HCT116 (cell line): ENCODE data around the gene TIMM9. TPM values are rescaled to one million over a fixed set of nuclear protein-coding genes. Genes with fewer than 3 reads are reported as not detected.
"Not testable (repeated sequence)": the region's sequence is repeated elsewhere in the genome, so short reads cannot be mapped to it uniquely, and the experiment has no call there.

ENCODE experiments used
- ATAC-seq: fragments of 200-7000 bp; cut with Tn5 transposase; 2 replicates; pipeline ENCODE4 v1.9.1; 2020; ENCODE audit warnings: mild to moderate bottlenecking, moderate library complexity
- BruUV-seq: library from RNA; stranded (reverse); fragments of 400-500 nt; replicated peaks from 2 replicates; lab custom pipeline; 2021; lab: Mats Ljungman, UMichigan
- CTCF ChIA-PET: fragments of 300-600 bp; sonication (Branson Sonifier 250); formaldehyde crosslinking; loops from one replicate; lab custom pipeline; 2021; ENCODE audit warnings: antibody characterized with exemption; lab: Charles Lee
- POLR2A ChIA-PET: fragments of 300-600, 350-600 bp; sonication (Branson Sonifier 250); formaldehyde crosslinking; loops from one replicate; lab custom pipeline; 2021; ENCODE audit warnings: antibody characterized with exemption; lab: Charles Lee
- RAD21 ChIA-PET, 2 experiments: fragments of 300-600 bp; sonication (Branson Sonifier 250); formaldehyde crosslinking; loops; one replicate each; lab custom pipeline; 2023; ENCODE audit warnings: low total read pairs in 2 of 2; ENCODE audit not compliant: uncharacterized antibody in 2 of 2, unreplicated experiment in 2 of 2, low non-redundant PET in 1 of 2; lab: Charles Lee
- DNase-seq: peaks from one replicate; pipeline ENCODE4 v3.0.0-alpha.2; 2010; ENCODE audit warnings: low read depth, low spot score
- H2AFZ ChIP-seq: fragments of 200-600 bp; shearing (Covaris generic), sonication (generic); 2 replicates; pipeline ENCODE4 v1.6.1; 2017; ENCODE audit warnings: low read depth, mixed run types, mixed read lengths, antibody characterized with exemption, low read length; ENCODE audit not compliant: poor library complexity, severe bottlenecking
- H3K27ac ChIP-seq: 2 replicates; pipeline ENCODE4 v1.5.1; 2012; ENCODE audit warnings: low read depth, low read length
- H3K27me3 ChIP-seq: fragments of 200-600 bp; sonication (generic); 2 replicates; pipeline ENCODE4 v1.6.1; 2016; ENCODE audit warnings: mixed run types, low read length, mixed read lengths; ENCODE audit not compliant: insufficient read depth
- H3K36me3 ChIP-seq, 2 experiments: fragments of 200-500 bp in 1 of 2; fragments of 200-600 bp in 1 of 2; sonication (Bioruptor generic) in 1 of 2; sonication (generic) in 1 of 2; 2 replicates each; pipeline versions ENCODE4 v1.5.1 to v1.6.1; 2014 to 2016; ENCODE audit warnings: low read length in 2 of 2, inconsistent platforms in 1 of 2, mixed read lengths in 1 of 2, mixed run types in 1 of 2; ENCODE audit not compliant: insufficient read depth in 2 of 2, control insufficient read depth in 1 of 2
- H3K4me1 ChIP-seq, 2 experiments: fragments of 200-600 bp in 1 of 2; sonication (generic) in 1 of 2; 2 replicates each; pipeline versions ENCODE4 v1.5.1 to v1.6.1; 2012 to 2017; ENCODE audit warnings: low read length in 2 of 2, inconsistent platforms in 1 of 2, mild to moderate bottlenecking in 1 of 2, mixed read lengths in 1 of 2, mixed run types in 1 of 2, moderate library complexity in 1 of 2; ENCODE audit not compliant: insufficient read depth in 2 of 2, control insufficient read depth in 1 of 2
- H3K4me2 ChIP-seq: fragments of 200-600 bp; sonication (generic); 2 replicates; pipeline ENCODE4 v1.6.1; 2017; ENCODE audit warnings: mixed run types, low read length, mixed read lengths
- H3K4me3 ChIP-seq, 2 experiments: fragments of 200-600 bp in 1 of 2; sonication (generic) in 1 of 2; replicated peaks in 1 of 2; 2 replicates each; pipeline ENCODE4 v1.5.1; 2011 to 2016; ENCODE audit warnings: low read length in 2 of 2, control low read depth in 1 of 2, low read depth in 1 of 2, mild to moderate bottlenecking in 1 of 2, mixed read lengths in 1 of 2, mixed run types in 1 of 2
- H3K79me2 ChIP-seq: fragments of 200-600 bp; sonication (generic); 2 replicates; pipeline ENCODE4 v1.6.1; 2017; ENCODE audit warnings: mild to moderate bottlenecking, mixed run types, low read length, moderate library complexity, mixed read lengths; ENCODE audit not compliant: insufficient read depth
- H3K9ac ChIP-seq: fragments of 200-600 bp; sonication (generic); 2 replicates; pipeline ENCODE4 v1.6.1; 2016; ENCODE audit warnings: low read length, mixed read lengths
- H3K9me2 ChIP-seq: fragments of 200-600 bp; sonication (generic), shearing (Covaris generic); 2 replicates; pipeline ENCODE4 v1.6.1; 2017; ENCODE audit warnings: mixed run types, mild to moderate bottlenecking, moderate library complexity; ENCODE audit not compliant: insufficient read depth
- H3K9me3 ChIP-seq, 2 experiments: fragments of 200-500 bp in 1 of 2; fragments of 200-600 bp in 1 of 2; sonication (Bioruptor generic) in 1 of 2; sonication (generic) in 1 of 2; 2 replicates each; pipeline ENCODE4 v1.6.1; 2014 to 2017; ENCODE audit warnings: low read length in 2 of 2, mixed read lengths in 2 of 2, inconsistent platforms in 1 of 2, low read depth in 1 of 2, mild to moderate bottlenecking in 1 of 2, mixed run types in 1 of 2, moderate library complexity in 1 of 2; ENCODE audit not compliant: control insufficient read depth in 1 of 2, insufficient read depth in 1 of 2
- H4K20me1 ChIP-seq: fragments of 200-600 bp; sonication (generic), shearing (Covaris generic); 2 replicates; pipeline ENCODE4 v1.6.1; 2017; ENCODE audit warnings: mixed run types, mild to moderate bottlenecking, moderate library complexity; ENCODE audit not compliant: insufficient read depth
- ATF3 ChIP-seq: IDR thresholded peaks from 2 replicates; pipeline ENCODE4 v1.6.1; 2012
- CEBPB ChIP-seq: IDR thresholded peaks from 2 replicates; pipeline ENCODE4 v1.6.1; 2012; ENCODE audit warnings: low read depth
- ELF1 ChIP-seq: IDR thresholded peaks from 2 replicates; pipeline ENCODE4 v1.6.1; 2012; ENCODE audit warnings: low read depth, borderline replicate concordance
- EZH2phosphoT487 ChIP-seq: fragments of 200-600 bp; IDR thresholded peaks from 2 replicates; pipeline ENCODE4 v1.6.1; 2018; ENCODE audit warnings: antibody characterized with exemption, borderline replicate concordance
- MAX ChIP-seq: IDR thresholded peaks from 2 replicates; pipeline ENCODE4 v1.6.1; 2012
- POLR2AphosphoS5 ChIP-seq: IDR thresholded peaks from 2 replicates; pipeline ENCODE4 v1.6.1; 2011; ENCODE audit warnings: mild to moderate bottlenecking, low read depth, low read length, moderate library complexity
- RAD21 ChIP-seq: IDR thresholded peaks from 2 replicates; pipeline ENCODE4 v1.6.1; 2012; ENCODE audit warnings: low read depth, mild to moderate bottlenecking
- SIN3A ChIP-seq: IDR thresholded peaks from 2 replicates; pipeline ENCODE4 v1.6.1; 2012; ENCODE audit warnings: low read depth
- SRF ChIP-seq: IDR thresholded peaks from 2 replicates; pipeline ENCODE4 v1.6.1; 2012; ENCODE audit warnings: low read depth
- ZFX ChIP-seq: fragments of 450-650 bp; IDR thresholded peaks from 2 replicates; pipeline ENCODE4 v1.6.1; 2017
- ZNF274 ChIP-seq: fragments of 200-500 bp; sonication (Bioruptor generic); IDR thresholded peaks from 2 replicates; pipeline ENCODE4 v1.6.1; 2014; ENCODE audit warnings: mild to moderate bottlenecking, low read depth, low read length, inconsistent platforms
- intact Hi-C: fragments of 100-400 bp; cut with micrococcal nuclease; formaldehyde crosslinking; loops from 2 replicates; pipeline ENCODE4 v1.10.0; 2022
- total RNA-seq: library from RNA; stranded (reverse); gene quantifications from one replicate; pipeline ENCODE4 v1.2.1, GENCODE V29; 2021; ENCODE audit not compliant: unreplicated experiment

Gene TIMM9
- total RNA-seq, 1 experiment from 2014 or later, result 40.7 TPM

DNA sequence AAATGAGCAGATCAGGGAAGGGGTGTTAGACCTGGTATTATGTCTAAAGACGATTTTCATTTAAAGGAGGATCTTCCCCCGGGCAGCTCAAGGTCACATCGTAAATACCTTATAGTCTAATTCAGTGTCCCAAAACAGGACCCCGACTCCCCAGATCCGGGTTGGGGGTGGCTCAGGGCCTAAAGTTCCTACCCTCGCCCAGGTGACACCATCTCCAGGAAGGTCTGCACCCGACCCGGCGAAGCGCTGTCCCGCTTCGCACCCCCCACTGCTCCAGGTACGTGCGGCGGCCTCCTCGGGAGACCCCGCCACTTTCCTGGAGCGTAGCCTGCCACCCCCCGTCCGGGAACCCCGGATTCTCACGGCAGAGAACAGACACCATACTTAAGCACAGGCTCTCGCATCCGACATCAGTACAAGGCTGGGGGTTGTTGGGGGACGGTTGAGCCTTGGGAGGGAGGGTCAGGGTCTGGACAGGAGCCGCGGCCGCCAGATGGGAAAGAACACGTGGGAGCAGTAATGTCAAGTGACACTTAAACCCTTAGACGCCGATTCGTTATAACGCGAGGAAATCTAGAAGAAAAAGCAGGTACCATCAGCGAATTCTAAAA, 556 bp downstream of the TIMM9 start:
- intact Hi-C loops, result loop anchor here (1.0 kb wide), 1 partner anchor 128 kb away; the partner anchor contains the start of gene ARID4A
- BruUV-seq, result TSS peak; percentile 75

GRCh38 chr14:58416934-58417333, 10.4 kb downstream of the TIMM9 start:
- DNase-seq, H3K9me3 ChIP-seq, intact Hi-C loops, BruUV-seq, H3K27ac ChIP-seq, POLR2A ChIA-PET, H3K4me2 ChIP-seq, H3K9me2 ChIP-seq, RAD21 ChIA-PET, H2AFZ ChIP-seq, H4K20me1 ChIP-seq, H3K27me3 ChIP-seq, ATAC-seq, H3K4me1 ChIP-seq, H3K9ac ChIP-seq, H3K4me3 ChIP-seq: not testable (repeated sequence)
- CTCF ChIA-PET, result interaction anchor here (1.0 kb wide), 1 partner anchor 21 kb away, joined by 3 read pairs; the partner anchor contains the start of gene TOMM20L
- Histone ChIP-seq H3K36me3 (peaks cover 28 to 34% of the 10 kb centered on the region in 2 experiments), H3K79me2 (peaks cover 81% of the 10 kb centered on the region)

More for the DNA sequence above, 556 bp downstream of the TIMM9 start:
- peak overlapping the region; percentile 86 for H3K27ac ChIP-seq
- peaks cover 8 to 9% of the 10 kb centered on the region in 2 experiments; a peak in 3 of 4 replicates for H3K36me3 ChIP-seq
- H2AFZ ChIP-seq, result peak overlapping the region; percentile 97
- H3K9ac ChIP-seq, result peak overlapping the region; percentile 86
- DNase-seq (no peak), ATAC-seq (peak; percentile 75)
- H3K9me3 ChIP-seq, result no peaks in the 10 kb centered on the region
- CTCF ChIA-PET, result interaction anchor here (1.2 kb wide), 1 partner anchor 629 kb away, joined by 4 read pairs; no protein-coding TSS in a partner anchor
- POLR2A ChIA-PET, result interaction anchor here (0.8 to 1.5 kb wide), 3 partner anchors 29 to 129 kb away, joined by 3 to 6 read pairs (median 5); partner anchors contain the start of gene ARID4A
- H3K4me1 ChIP-seq, result peaks cover 3 to 9% of the 10 kb centered on the region in 2 experiments; a peak in 3 of 4 replicates
- peak overlapping the region; percentile 88 to 89 for H3K4me3 ChIP-seq
- H3K79me2 ChIP-seq, result peaks cover 52% of the 10 kb centered on the region
- TF ChIP-seq ZFX (peak; percentile 84), ZNF274 (no peak), SIN3A (peak; percentile 85), ELF1 (no peak), CEBPB (no peak), MAX (peak; percentile 97), ATF3 (no peak), POLR2AphosphoS5 (peak; percentile 53), SRF (no peak), RAD21 (no peak), EZH2phosphoT487 (no peak)
- H3K27me3 ChIP-seq, result no peaks in the 10 kb centered on the region
- RAD21 ChIA-PET, result no interaction called here
- no peaks in the 10 kb centered on the region for H4K20me1 ChIP-seq
- peak overlapping the region; percentile 78 for H3K4me2 ChIP-seq
- H3K9me2 ChIP-seq, result no peaks in the 10 kb centered on the region
